HL-60/S4 treated with retinoic acid at 250 ng/mL for 4 days and 3 days (cell line): ENCODE data around the gene MCCC2.
"Not testable (repeated sequence)": the region's sequence is repeated elsewhere in the genome, so short reads cannot be mapped to it uniquely, and the experiment has no call there.

Experiments
- in situ Hi-C: fragments of 300-500 bp; cut with MboI; formaldehyde crosslinking; loops from 2 replicates; pipeline ENCODE4 v1.7.0; 2022; ENCODE audit warnings: low sequenced_read_pairs

Gene MCCC2

DNA sequence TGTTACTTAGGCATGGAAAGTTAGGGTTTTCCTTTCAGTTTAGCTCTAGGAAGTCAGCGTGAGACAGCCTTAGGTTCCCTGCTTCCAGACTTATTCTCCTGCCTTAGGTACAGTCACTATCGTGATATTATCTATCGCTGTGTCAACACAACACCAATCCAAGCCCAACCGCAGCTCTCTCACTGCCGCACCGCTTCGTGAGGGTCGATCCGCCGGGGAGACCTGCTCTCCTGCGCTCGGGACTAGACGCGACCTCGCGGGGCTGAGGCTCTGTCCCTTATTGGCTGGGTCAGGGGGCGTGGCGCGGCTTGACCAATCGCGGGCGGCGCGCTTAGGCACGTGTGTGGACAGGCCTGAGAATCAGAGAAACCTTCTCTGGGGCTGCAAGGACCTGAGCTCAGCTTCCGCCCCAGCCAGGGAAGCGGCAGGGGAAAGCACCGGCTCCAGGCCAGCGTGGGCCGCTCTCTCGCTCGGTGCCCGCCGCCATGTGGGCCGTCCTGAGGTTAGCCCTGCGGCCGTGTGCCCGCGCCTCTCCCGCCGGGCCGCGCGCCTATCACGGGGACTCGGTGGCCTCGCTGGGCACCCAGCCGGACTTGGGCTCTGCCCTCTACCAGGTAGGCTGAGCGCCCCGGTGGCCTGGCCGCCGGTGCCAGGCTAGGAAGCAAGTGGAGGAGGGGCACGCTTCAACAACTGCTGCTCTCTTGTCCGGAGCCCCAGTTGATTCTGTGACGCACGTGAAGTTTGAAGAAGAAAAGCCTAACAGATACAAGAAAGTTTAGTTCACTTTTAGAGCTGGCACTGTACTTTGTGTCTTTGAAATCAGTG, at the start of gene MCCC2:
MCCC2 (plus strand) TSS at position 400 of the 825 bp plus-strand sequence; CDS start at position 486, 86 bp downstream.
- in situ Hi-C loops: no loop called here

- in situ Hi-C loops: no loop called here
Observed at GRCh38 chr5:71537687-71538086, 49.5 kb upstream of the MCCC2 start.

DNA sequence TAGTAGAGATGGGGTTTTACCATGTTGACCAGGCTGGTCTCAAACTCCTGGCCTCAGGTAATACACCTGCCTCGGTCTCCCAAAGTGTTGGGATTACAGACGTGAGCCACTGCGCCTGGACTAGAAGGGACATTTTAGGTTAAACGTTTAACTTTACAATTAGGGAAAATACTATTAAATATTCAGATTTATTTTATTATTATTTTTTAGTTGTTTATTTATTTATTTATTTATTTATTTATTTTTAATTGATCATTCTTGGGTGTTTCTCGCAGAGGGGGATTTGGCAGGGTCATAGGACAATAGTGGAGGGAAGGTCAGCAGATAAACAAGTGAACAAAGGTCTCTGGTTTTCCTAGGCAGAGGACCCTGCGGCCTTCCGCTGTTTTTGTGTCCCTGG, 36.3 kb upstream of the MCCC2 start:
- in situ Hi-C loops: not testable (repeated sequence)

DNA sequence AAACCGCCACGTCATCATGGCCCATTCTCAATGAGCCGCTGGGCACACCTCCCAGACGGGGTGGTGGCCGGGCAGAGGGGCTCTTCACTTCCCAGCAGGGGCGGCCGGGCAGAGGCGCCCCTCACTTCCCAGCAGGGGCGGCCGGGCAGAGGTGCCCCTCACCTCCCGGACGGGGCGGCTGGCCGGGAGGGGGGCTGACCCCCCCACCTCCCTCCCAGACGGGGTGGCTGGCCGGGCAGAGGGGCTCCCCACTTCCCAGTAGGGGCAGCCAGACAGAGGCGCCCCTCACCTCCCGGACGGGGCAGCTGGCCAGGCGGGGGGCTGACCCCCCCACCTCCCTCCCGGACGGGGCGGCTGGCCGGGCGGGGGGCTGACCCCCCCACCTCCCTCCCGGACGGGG, 35.6 kb upstream of the MCCC2 start:
- in situ Hi-C loops: not testable (repeated sequence)

DNA sequence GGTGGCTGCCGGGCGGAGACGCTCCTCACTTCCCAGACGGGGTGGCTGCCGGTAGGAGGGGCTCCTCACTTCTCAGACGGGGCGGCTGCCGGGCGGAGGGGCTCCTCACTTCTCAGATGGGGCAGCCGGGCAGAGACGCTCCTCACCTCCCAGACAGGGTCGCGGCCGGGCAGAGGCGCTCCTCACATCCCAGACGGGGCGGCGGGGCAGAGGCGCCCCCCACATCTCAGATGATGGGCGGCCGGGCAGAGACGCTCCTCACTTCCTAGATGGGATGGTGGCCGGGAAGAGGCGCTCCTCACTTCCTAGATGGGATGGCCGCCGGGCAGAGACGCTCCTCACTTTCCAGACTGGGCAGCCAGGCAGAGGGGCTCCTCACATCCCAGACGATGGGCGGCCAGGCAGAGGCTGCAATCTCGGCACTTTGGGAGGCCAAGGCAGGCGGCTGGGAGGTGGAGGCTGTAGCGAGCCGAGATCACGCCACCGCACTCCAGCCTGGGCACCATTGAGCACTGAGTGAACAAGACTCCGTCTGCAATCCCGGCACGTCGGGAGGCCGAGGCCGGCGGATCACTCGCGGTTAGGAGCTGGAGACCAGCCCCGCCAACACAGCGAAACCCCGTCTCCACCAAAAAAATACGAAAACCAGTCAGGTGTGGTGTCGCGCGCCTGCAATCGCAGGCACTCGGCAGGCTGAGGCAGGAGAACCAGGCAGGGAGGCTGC, 35.0 kb upstream of the MCCC2 start:
- in situ Hi-C loops: not testable (repeated sequence)

GRCh38 chr5:71563161-71563560, 24.0 kb upstream of the MCCC2 start:
- in situ Hi-C loops: no loop called here

- in situ Hi-C loops: no loop called here
Observed at GRCh38 chr5:71564895-71565294, 22.2 kb upstream of the MCCC2 start.

DNA sequence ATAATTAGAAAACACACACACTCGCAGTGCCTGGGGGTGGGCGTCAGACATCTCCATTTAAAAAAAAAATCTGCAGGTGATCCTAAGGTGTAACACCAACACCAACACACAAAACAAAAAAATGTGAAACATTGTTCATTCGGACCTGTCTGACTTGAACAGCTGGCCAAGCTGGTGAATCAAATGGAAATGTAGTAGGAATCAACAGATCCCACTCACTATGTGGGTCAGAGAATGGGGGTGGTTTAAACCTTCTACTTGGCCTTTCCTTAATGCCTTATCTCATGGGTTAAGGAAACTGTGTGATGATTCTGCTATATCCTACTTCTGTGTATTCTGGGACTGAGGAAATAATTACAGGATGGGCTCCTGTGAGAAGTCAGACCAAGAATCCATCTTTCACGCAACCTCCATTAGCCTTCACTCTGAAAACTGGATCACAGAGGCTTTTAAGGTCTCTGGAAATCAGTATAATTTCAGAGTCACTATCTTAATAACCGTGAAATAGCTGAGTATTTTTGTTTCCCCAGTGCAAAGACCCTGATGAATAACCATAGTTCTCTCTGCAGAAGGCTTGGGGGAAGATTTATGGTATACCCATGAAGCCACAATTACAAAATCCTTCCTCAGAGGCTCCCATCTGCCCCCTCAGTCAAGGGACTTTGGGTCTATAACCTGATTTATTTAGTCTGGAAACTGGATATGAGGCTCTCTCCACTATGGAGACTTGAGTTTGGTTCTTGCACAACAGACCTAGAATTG, 17.2 kb upstream of the MCCC2 start:
- in situ Hi-C loops: no loop called here

- in situ Hi-C loops: not testable (repeated sequence)
Observed at GRCh38 chr5:71571811-71572210, 15.3 kb upstream of the MCCC2 start.

DNA sequence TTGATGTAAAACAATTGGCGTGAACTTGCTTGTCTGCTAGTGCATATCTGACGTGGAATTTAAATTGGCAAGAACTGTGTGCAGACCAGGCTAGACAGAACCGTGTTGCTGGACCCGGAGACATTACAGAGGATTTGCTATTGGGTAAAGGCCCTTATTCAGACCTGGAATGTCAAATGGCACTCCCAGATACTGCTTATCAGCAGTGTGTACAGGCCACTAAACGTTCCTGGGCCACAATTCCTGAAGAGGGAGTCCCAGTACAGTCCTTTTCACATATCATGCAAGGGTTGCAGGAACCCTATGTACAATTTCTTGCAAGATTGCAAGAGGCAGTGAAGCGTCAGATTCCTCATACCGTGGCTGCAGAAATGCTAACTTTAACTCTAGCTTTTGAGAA, 13.5 kb upstream of the MCCC2 start:
- in situ Hi-C loops: no loop called here

DNA sequence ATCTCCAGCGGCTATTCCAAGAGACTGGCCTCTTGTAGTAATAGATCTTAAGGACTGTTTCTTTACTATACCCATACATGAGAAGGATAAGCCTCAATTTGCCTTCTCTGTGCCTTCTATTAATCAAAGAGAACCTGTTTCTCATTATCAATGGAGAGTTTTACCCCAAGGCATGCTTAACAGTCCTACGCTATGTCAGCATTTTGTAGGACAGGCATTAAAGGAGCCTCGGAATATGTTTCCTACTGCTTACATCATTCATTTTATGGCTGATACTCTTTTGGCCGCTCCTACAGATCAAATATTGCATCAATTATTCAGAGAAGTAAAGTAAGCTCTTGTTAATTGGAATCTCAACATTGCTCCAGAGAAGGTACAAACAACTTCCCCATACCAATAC, 11.6 kb upstream of the MCCC2 start:
- in situ Hi-C loops: not testable (repeated sequence)

DNA sequence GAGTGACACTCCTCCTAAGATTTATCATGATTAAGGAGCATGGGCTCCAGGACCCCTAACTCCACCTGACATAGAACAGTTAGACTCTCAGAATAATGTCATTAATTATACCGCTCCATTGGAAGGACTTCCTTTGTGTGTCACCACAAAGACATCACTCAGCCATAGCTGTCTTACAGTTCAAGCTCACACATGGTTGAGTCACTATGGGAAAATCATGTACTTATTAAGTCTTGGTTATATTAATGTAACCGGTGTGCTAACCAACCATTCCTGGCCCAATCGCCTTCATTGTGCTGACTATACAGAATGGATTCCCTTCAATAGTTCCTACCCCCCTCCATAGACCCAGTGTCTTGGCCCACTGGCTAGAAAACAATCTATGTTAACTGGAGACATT, 10.9 kb upstream of the MCCC2 start:
- in situ Hi-C loops: no loop called here

GRCh38 chr5:71577839-71578238, 9.3 kb upstream of the MCCC2 start:
- in situ Hi-C loops: not testable (repeated sequence)

GRCh38 chr5:71582945-71583584, 4.1 kb upstream of the MCCC2 start:
- in situ Hi-C loops: no loop called here

GRCh38 chr5:71586052-71586940, 844 bp upstream of the MCCC2 start:
- in situ Hi-C loops: no loop called here

- in situ Hi-C loops: no loop called here
Observed at GRCh38 chr5:71587766-71588532, 809 bp downstream of the MCCC2 start.

DNA sequence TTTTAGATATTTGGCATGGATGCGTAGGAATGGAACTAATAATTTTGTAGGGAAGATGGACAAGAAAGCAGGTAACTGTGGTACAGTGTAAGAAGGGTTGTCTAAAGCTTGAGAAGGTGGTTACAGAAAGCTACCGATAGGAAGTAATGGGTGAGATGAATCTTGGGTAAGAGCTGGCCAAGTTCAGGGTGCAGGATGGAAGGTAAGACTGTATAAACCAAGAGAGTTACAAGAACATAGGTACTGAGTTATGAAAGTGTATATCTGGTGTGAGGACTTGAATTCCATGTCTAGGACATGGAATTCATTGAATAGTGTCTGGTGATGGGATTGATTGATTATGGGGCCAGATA, 1.4 kb downstream of the MCCC2 start:
- in situ Hi-C loops: no loop called here

DNA sequence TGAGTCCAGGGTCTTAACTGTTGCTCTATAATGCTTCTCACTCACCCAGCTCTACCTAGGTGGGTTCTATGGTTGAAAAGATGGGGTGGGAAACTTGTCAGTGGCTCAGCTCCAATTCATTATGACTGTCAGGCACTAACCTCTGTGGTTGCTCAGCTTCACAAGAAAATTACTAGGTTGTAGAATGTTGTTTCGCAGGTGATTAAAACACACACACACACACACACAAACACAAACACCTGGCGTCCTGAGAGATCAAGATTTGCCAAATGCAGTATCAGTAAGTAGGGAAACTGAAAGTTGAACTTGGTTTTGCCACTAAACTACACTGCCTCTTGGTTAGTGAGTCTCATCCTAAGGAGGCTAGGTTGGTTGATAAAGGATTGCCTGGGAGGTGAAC, 2.8 kb downstream of the MCCC2 start:
- in situ Hi-C loops: no loop called here

- in situ Hi-C loops: no loop called here
Observed at GRCh38 chr5:71591100-71591499, 4.0 kb downstream of the MCCC2 start.
